PC-9 (cell line): ENCODE measurements around the gene BRI3. TPM values are rescaled to one million over a fixed set of nuclear protein-coding genes. Genes with fewer than 3 reads are reported as not detected.
A peak's percentile ranks its signal among the peaks of the same experiment; 100 is the strongest.

Experiments used
- BruUV-seq: library from RNA; stranded (reverse); fragments of 400-500 nt; replicated peaks from 2 replicates; lab custom pipeline; 2021; lab: Mats Ljungman, UMichigan
- CTCF ChIA-PET: fragments of 300-600 bp; sonication (Branson Sonifier 250); formaldehyde crosslinking; loops from one replicate; lab custom pipeline; 2022; ENCODE audit warnings: antibody characterized with exemption; lab: Charles Lee
- POLR2A ChIA-PET: fragments of 300-600 bp; sonication (Branson Sonifier 250); formaldehyde crosslinking; loops from one replicate; lab custom pipeline; 2022; ENCODE audit warnings: antibody characterized with exemption; ENCODE audit not compliant: unreplicated experiment; lab: Charles Lee
- DNase-seq, 2 experiments: peaks; one replicate each; pipeline versions ENCODE4 v3.0.0 to v3.0.0-alpha.2; 2015 to 2022; ENCODE audit warnings: mixed read lengths in 1 of 2
- H2AFZ ChIP-seq: fragments of 200-600 bp; sonication (generic); 2 replicates; pipeline ENCODE4 v1.8.1; 2017; ENCODE audit warnings: antibody characterized with exemption
- H3F3A ChIP-seq: fragments of 200-600 bp; sonication (generic); 2 replicates; pipeline ENCODE4 v1.8.1; 2017; ENCODE audit warnings: antibody characterized with exemption, mild to moderate bottlenecking, low read depth; ENCODE audit not compliant: insufficient read depth
- H3K27ac ChIP-seq: fragments of 200-600 bp; sonication (generic); 2 replicates; pipeline ENCODE4 v1.6.1; 2016; ENCODE audit warnings: mixed run types
- H3K27me3 ChIP-seq: fragments of 200-600 bp; sonication (generic); 2 replicates; pipeline ENCODE4 v1.6.1; 2016; ENCODE audit warnings: low read depth, mixed run types; ENCODE audit not compliant: insufficient read depth
- H3K36me3 ChIP-seq: fragments of 200-600 bp; sonication (generic); 2 replicates; pipeline ENCODE4 v1.6.1; 2016; ENCODE audit warnings: low read depth, mixed run types
- H3K4me1 ChIP-seq: fragments of 200-600 bp; sonication (generic); replicated peaks from 2 replicates; pipeline ENCODE4 v1.6.1; 2016; ENCODE audit warnings: mixed run types; ENCODE audit not compliant: insufficient read depth
- H3K4me2 ChIP-seq: fragments of 200-600 bp; sonication (generic); 2 replicates; pipeline ENCODE4 v1.6.1; 2017; ENCODE audit warnings: mixed run types
- H3K4me3 ChIP-seq: fragments of 200-600 bp; sonication (generic); 2 replicates; pipeline ENCODE4 v1.6.1; 2016; ENCODE audit warnings: mixed run types
- H3K79me2 ChIP-seq: fragments of 200-600 bp; sonication (generic); 2 replicates; pipeline ENCODE4 v1.6.1; 2017; ENCODE audit warnings: low read depth, mixed run types
- H3K9me2 ChIP-seq: fragments of 200-600 bp; sonication (generic); 2 replicates; pipeline ENCODE4 v1.8.1; 2017; ENCODE audit warnings: mild to moderate bottlenecking; ENCODE audit not compliant: insufficient read depth
- H3K9me3 ChIP-seq: fragments of 200-600 bp; sonication (generic); 2 replicates; pipeline ENCODE4 v1.8.1; 2016; ENCODE audit warnings: low read depth; ENCODE audit not compliant: insufficient read depth
- H4K20me1 ChIP-seq: fragments of 200-600 bp; sonication (generic); 2 replicates; pipeline ENCODE4 v1.8.1; 2017; ENCODE audit not compliant: insufficient read depth
- EZH2 ChIP-seq: fragments of 200-600 bp; sonication (generic); IDR thresholded peaks from 2 replicates; pipeline ENCODE4 v1.8.0; 2017; ENCODE audit warnings: antibody characterized with exemption, low read depth
- intact Hi-C: fragments of 100-400 bp; cut with micrococcal nuclease; formaldehyde crosslinking; loops from one replicate; pipeline ENCODE4 v1.10.0; 2022; ENCODE audit not compliant: unreplicated experiment
- total RNA-seq: library from RNA; stranded (reverse); gene quantifications from 2 replicates; pipeline ENCODE4 v1.2.3, GENCODE V29; 2021
- TF ChIP-seq, protein P1 (sequence below): fragments of 200-600 bp; sonication (generic); conservative IDR thresholded peaks from 2 replicates; pipeline ENCODE4 v1.6.1; 2017; ENCODE audit warnings: mixed run types, antibody characterized with exemption, mild to moderate bottlenecking, moderate library complexity

BRI3 gene
- total RNA-seq, 1 experiment from 2014 or later: 255 TPM

- H3K9me3 ChIP-seq: no peaks in the 10 kb centered on the region
- no peak overlapping the region for H2AFZ ChIP-seq
- BruUV-seq: no TSS peak
- CTCF ChIA-PET: interaction anchor here (0.6 kb wide), 1 partner anchor 586 kb away, joined by 3 read pairs; no protein-coding TSS in a partner anchor
- H4K20me1 ChIP-seq: peaks cover 51% of the 10 kb centered on the region
- H3K4me3 ChIP-seq: no peak overlapping the region
- TF ChIP-seq, protein P1, sequence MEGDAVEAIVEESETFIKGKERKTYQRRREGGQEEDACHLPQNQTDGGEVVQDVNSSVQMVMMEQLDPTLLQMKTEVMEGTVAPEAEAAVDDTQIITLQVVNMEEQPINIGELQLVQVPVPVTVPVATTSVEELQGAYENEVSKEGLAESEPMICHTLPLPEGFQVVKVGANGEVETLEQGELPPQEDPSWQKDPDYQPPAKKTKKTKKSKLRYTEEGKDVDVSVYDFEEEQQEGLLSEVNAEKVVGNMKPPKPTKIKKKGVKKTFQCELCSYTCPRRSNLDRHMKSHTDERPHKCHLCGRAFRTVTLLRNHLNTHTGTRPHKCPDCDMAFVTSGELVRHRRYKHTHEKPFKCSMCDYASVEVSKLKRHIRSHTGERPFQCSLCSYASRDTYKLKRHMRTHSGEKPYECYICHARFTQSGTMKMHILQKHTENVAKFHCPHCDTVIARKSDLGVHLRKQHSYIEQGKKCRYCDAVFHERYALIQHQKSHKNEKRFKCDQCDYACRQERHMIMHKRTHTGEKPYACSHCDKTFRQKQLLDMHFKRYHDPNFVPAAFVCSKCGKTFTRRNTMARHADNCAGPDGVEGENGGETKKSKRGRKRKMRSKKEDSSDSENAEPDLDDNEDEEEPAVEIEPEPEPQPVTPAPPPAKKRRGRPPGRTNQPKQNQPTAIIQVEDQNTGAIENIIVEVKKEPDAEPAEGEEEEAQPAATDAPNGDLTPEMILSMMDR: peak; percentile 84
- no peak for TF ChIP-seq EZH2
- intact Hi-C loops: loop anchor here (2.0 kb wide), 1 partner anchor 450 kb away; no protein-coding TSS in a partner anchor
- H3K4me1 ChIP-seq: no peaks in the 10 kb centered on the region
- no peaks in the 10 kb centered on the region for H3K27me3 ChIP-seq
- H3K9me2 ChIP-seq: no peaks in the 10 kb centered on the region
- H3K79me2 ChIP-seq: peaks cover 23% of the 10 kb centered on the region
- peaks cover 59% of the 10 kb centered on the region for H3F3A ChIP-seq
- POLR2A ChIA-PET: no interaction called here
- no peak overlapping the region for H3K4me2 ChIP-seq
- H3K36me3 ChIP-seq: peaks cover 20% of the 10 kb centered on the region
- DNase-seq: peak; percentile 45 to 77
- no peak overlapping the region for H3K27ac ChIP-seq
Measured at GRCh38 chr7:98294798-98295382, 13.4 kb downstream of the BRI3 start.

DNA sequence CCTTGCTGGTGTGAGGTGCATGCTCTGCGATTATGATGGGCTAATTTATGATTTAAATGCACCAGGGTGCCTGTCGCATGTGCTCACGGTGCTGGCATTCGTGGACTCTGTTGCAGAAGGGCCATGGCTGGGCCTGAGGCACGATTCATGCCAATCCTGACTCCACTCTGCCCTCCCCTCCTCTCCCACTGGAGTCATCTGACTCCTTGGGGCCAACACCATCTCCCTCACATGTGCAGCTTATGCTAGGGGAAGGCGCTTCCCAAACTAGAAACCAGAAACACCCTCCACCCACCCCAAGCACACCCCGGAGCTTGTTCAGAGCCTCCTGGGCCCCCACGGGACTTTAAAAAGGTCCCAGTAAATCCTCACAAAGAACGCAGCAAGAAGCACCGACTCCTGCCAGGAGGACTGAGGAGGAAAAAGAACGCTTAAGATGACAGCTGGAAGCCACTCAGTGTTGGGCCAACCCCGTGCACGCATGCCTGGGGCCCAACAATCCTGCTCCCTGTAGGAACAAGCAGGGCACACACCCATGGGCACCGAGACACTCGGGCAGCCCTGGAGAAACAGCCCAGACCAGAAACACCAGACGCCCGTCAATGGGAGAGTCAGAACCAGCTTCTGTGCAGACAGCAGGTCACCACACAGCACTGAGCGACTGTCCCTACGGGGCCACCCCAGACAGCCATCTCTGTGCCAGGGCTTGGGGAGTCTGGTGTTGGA is 14.1 kb downstream of the BRI3 start:
- peaks cover 20% of the 10 kb centered on the region for H3K36me3 ChIP-seq
- no peaks in the 10 kb centered on the region for H3K27me3 ChIP-seq
- no TSS peak for BruUV-seq
- H4K20me1 ChIP-seq: peaks cover 52% of the 10 kb centered on the region
- ChIA-PET POLR2A (no interaction called here), CTCF (interaction anchor here (0.6 kb wide), 1 partner anchor 29 kb away, joined by 5 read pairs; no protein-coding TSS in a partner anchor)
- no peak overlapping the region for H2AFZ ChIP-seq
- H3F3A ChIP-seq: peaks cover 55% of the 10 kb centered on the region
- H3K27ac ChIP-seq: no peak overlapping the region
- no peaks in the 10 kb centered on the region for H3K9me2 ChIP-seq
- intact Hi-C loops: loop anchor here (2.0 kb wide), 1 partner anchor 449 kb away; no protein-coding TSS in a partner anchor
- H3K79me2 ChIP-seq: peaks cover 19% of the 10 kb centered on the region; the same call in 1 of the 2 replicates
- H3K9me3 ChIP-seq: no peaks in the 10 kb centered on the region
- TF ChIP-seq EZH2: no peak
- TF ChIP-seq, protein P1: no peak
- H3K4me2 ChIP-seq: no peak overlapping the region
- no peaks in the 10 kb centered on the region for H3K4me1 ChIP-seq
- no peak for DNase-seq
- no peak overlapping the region for H3K4me3 ChIP-seq

- no peak overlapping the region for H2AFZ ChIP-seq
Measured at GRCh38 chr7:98296833-98297232, 15.3 kb downstream of the BRI3 start.

More at GRCh38 chr7:98296833-98297232, 15.3 kb downstream of the BRI3 start:
- no peak overlapping the region for H3K4me3 ChIP-seq
- H3F3A ChIP-seq: peaks cover 44% of the 10 kb centered on the region
- H3K79me2 ChIP-seq: peaks cover 8% of the 10 kb centered on the region
- ChIA-PET CTCF (no interaction called here), POLR2A (no interaction called here)
- H3K27ac ChIP-seq: no peak overlapping the region
- no peak for DNase-seq
- H3K9me2 ChIP-seq: no peaks in the 10 kb centered on the region
- TF ChIP-seq EZH2: no peak
- TF ChIP-seq, protein P1: no peak
- intact Hi-C loops: no loop called here
- no peaks in the 10 kb centered on the region for H3K27me3 ChIP-seq
- peaks cover 18% of the 10 kb centered on the region for H3K36me3 ChIP-seq
- no peak overlapping the region for H3K4me2 ChIP-seq
- no TSS peak for BruUV-seq
- no peaks in the 10 kb centered on the region for H3K4me1 ChIP-seq
- H4K20me1 ChIP-seq: peaks cover 43% of the 10 kb centered on the region
- H3K9me3 ChIP-seq: no peaks in the 10 kb centered on the region
